ENCODE results near the gene NRIP1. TPM values are rescaled to one million over a fixed set of nuclear protein-coding genes. Genes with fewer than 3 reads are reported as not detected.

NRIP1 gene
- total and polyA plus RNA-seq, 2 donors (not counting 1 experiment from before 2014, with no cell fraction given), result 3.3 to 32.1 TPM

DNA sequence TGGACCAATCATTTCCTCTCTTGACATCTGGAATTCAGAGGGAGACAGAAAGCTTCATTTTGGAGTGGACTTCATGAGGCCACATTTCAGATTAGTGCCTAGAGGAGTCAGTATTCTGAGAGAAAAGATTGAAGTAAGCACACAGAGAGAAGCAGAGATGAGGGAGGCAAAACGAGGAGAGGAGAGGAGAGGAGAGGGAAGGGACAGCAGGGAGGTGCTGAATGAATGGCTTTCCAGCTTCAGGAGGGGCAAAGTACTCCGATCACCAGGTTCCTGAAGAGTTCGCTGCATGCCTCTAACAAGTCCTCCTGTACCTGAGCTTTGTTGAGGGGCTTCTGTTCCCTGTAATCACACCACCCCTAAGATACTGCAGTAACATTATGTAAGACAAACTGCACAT lies 76.0 kb downstream of the NRIP1 start:
- 100% methylated on average over 1 of the region's 3 CpGs for WGBS (ENCODE audit: insufficient coverage)
- Histone ChIP-seq H3K4me1 (ENCODE audit: control insufficient read depth in 2 of 2, insufficient read depth in 2 of 2, low read length in 2 of 2) (no peaks in the 10 kb centered on the region), H4K20me1 (ENCODE audit: control insufficient read depth, insufficient read depth, low read length, poor library complexity, severe bottlenecking) (peaks cover 7% of the 10 kb centered on the region), H3K9ac (ENCODE audit: low read length) (no peak overlapping the region), H3K4me2 (replicated peaks; ENCODE audit: low read depth, low read length, poor library complexity, severe bottlenecking) (no peak overlapping the region), H3K79me2 (ENCODE audit: control insufficient read depth, insufficient read depth, low read length) (peaks cover 12% of the 10 kb centered on the region), H3K27me3 (replicated peaks in 1 of 4; ENCODE audit: control extremely low read depth in 1 of 4, control insufficient read depth in 3 of 4, insufficient read depth in 4 of 4, low read length in 3 of 4) (no peaks in the 10 kb centered on the region), H3K9me3 (ENCODE audit: control extremely low read depth in 1 of 3, control insufficient read depth in 2 of 3, insufficient read depth in 1 of 3, low read length in 2 of 3) (no peaks in the 10 kb centered on the region), H2AFZ (ENCODE audit: insufficient read depth, low read depth, low read length, poor library complexity, severe bottlenecking) (no peak overlapping the region), H3K36me3 (replicated peaks in 1 of 2; ENCODE audit: control extremely low read depth in 1 of 2, control insufficient read depth in 1 of 2, extremely low read depth in 1 of 2, insufficient read depth in 2 of 2, low read length in 1 of 2) (peaks cover 9 to 21% of the 10 kb centered on the region in 2 experiments), H3K27ac (ENCODE audit: low read length in 2 of 2) (no peak overlapping the region), H3K4me3 (ENCODE audit: control extremely low read depth in 1 of 5, extremely low read depth in 1 of 5, insufficient read depth in 1 of 5, low read depth in 2 of 5, low read length in 4 of 5) (no peak overlapping the region)
- ATAC-seq (ENCODE audit: low read depth), result no peak
- Mint-ChIP-seq H3K4me1 (peaks cover 16% of the 10 kb centered on the region), H3K27ac (no peak overlapping the region), H3K27me3 (no peaks in the 10 kb centered on the region), H3K4me3 (no peak overlapping the region), H3K9me3 (ENCODE audit: insufficient read depth) (no peaks in the 10 kb centered on the region)
- intact Hi-C loops (cut with micrococcal nuclease), result no loop called here
- ChIA-PET POLR2A (no interaction called here), CTCF (no interaction called here)
- no peak for DNase-seq
- TF ChIP-seq EZH2 (IDR thresholded peaks at IDR 0.05; ENCODE audit: borderline replicate concordance, insufficient read depth, low read depth, low read length, poor library complexity, severe bottlenecking), result no peak

DNA sequence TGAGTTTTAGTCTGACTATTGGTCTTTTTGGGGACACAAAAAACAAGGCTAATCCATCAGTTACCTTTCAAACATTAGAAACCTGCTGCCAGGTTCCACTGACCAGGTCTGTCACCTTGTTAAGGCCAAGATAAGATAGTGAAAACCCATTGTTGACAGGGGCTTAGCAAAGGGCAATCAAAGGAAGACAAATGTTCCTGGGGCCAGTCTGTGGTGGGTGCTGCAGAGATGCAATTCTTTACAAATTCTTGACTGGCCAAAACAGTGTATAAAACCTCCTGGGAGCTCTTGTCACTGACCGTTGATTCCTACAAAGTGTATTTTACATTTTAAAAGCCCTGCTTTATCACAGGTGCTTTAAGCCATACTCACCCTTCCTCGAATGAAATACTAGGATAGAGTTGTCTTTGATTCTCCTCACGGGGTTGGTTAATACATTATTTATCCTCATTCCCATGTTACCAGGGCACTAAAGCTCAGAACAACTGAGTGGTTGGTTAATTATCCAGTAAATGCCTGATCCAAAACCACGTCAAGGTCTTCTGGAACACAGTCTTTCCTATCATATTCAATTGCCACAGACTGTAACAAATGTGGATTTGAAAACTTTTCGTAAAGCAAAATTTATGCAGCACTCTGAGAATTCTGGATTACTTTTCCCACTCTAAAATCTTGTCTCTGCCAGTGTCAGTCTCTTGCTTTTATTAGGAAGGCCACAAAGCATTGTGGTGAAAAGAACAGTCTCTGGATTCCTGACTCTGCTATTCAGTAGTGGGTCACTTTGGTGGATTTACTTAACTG lies 77.2 kb downstream of the NRIP1 start:
- ChIA-PET POLR2A (no interaction called here), CTCF (no interaction called here)
- no peak overlapping the region for H3K4me2 ChIP-seq (replicated peaks; ENCODE audit: low read depth, low read length, poor library complexity, severe bottlenecking)
- no peak overlapping the region for H3K4me3 ChIP-seq (ENCODE audit: control extremely low read depth in 1 of 5, extremely low read depth in 1 of 5, insufficient read depth in 1 of 5, low read depth in 2 of 5, low read length in 4 of 5)
- no peaks in the 10 kb centered on the region for H3K9me3 Mint-ChIP-seq (ENCODE audit: insufficient read depth)
- H3K36me3 ChIP-seq (replicated peaks in 1 of 2; ENCODE audit: control extremely low read depth in 1 of 2, control insufficient read depth in 1 of 2, extremely low read depth in 1 of 2, insufficient read depth in 2 of 2, low read length in 1 of 2), result peaks cover 9 to 21% of the 10 kb centered on the region in 2 experiments
- no peak overlapping the region for H3K27ac Mint-ChIP-seq
- H2AFZ ChIP-seq (ENCODE audit: insufficient read depth, low read depth, low read length, poor library complexity, severe bottlenecking), result no peak overlapping the region
- H3K27ac ChIP-seq (ENCODE audit: low read length in 2 of 2), result no peak overlapping the region
- ATAC-seq (ENCODE audit: low read depth) (no peak), DNase-seq (no peak)
- no CpG with 5 or more reads among the region's 5 CpGs for WGBS (ENCODE audit: insufficient coverage)
- intact Hi-C loops (cut with micrococcal nuclease), result no loop called here
- H3K9me3 ChIP-seq (ENCODE audit: control extremely low read depth in 1 of 3, control insufficient read depth in 2 of 3, insufficient read depth in 1 of 3, low read length in 2 of 3), result no peaks in the 10 kb centered on the region
- peaks cover 12% of the 10 kb centered on the region for H3K79me2 ChIP-seq (ENCODE audit: control insufficient read depth, insufficient read depth, low read length)
- H3K4me3 Mint-ChIP-seq, result no peak overlapping the region
- peaks cover 16% of the 10 kb centered on the region for H3K4me1 Mint-ChIP-seq
- H3K27me3 Mint-ChIP-seq, result no peaks in the 10 kb centered on the region
- no peak overlapping the region for H3K9ac ChIP-seq (ENCODE audit: low read length)
- no peaks in the 10 kb centered on the region for H3K27me3 ChIP-seq (replicated peaks in 1 of 4; ENCODE audit: control extremely low read depth in 1 of 4, control insufficient read depth in 3 of 4, insufficient read depth in 4 of 4, low read length in 3 of 4)
- no peak for TF ChIP-seq EZH2 (IDR thresholded peaks at IDR 0.05; ENCODE audit: borderline replicate concordance, insufficient read depth, low read depth, low read length, poor library complexity, severe bottlenecking)
- TF ChIP-seq, protein P1, sequence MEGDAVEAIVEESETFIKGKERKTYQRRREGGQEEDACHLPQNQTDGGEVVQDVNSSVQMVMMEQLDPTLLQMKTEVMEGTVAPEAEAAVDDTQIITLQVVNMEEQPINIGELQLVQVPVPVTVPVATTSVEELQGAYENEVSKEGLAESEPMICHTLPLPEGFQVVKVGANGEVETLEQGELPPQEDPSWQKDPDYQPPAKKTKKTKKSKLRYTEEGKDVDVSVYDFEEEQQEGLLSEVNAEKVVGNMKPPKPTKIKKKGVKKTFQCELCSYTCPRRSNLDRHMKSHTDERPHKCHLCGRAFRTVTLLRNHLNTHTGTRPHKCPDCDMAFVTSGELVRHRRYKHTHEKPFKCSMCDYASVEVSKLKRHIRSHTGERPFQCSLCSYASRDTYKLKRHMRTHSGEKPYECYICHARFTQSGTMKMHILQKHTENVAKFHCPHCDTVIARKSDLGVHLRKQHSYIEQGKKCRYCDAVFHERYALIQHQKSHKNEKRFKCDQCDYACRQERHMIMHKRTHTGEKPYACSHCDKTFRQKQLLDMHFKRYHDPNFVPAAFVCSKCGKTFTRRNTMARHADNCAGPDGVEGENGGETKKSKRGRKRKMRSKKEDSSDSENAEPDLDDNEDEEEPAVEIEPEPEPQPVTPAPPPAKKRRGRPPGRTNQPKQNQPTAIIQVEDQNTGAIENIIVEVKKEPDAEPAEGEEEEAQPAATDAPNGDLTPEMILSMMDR (IDR thresholded peaks at IDR 0.05), result no peak
- peaks cover 7% of the 10 kb centered on the region for H4K20me1 ChIP-seq (ENCODE audit: control insufficient read depth, insufficient read depth, low read length, poor library complexity, severe bottlenecking)
- no peaks in the 10 kb centered on the region for H3K4me1 ChIP-seq (ENCODE audit: control insufficient read depth in 2 of 2, insufficient read depth in 2 of 2, low read length in 2 of 2)

Data from B cell (primary cell).